GM18951 (cell line): ENCODE measurements around the gene SRP68.

Source experiments
- POLR2A ChIP-seq: IDR thresholded peaks from 4 replicates; pipeline ENCODE4 v1.6.1; 2011; ENCODE audit warnings: mild to moderate bottlenecking; ENCODE audit not compliant: insufficient read length, insufficient read depth; ENCODE audit errors: extremely low read depth
- in situ Hi-C: fragments of 300-500 bp; cut with MboI; formaldehyde crosslinking; loops from one replicate; pipeline ENCODE4 v1.12.0; 2022; ENCODE audit warnings: low sequenced_read_pairs, mixed read lengths, inconsistent platforms; ENCODE audit not compliant: unreplicated experiment

Gene SRP68

DNA sequence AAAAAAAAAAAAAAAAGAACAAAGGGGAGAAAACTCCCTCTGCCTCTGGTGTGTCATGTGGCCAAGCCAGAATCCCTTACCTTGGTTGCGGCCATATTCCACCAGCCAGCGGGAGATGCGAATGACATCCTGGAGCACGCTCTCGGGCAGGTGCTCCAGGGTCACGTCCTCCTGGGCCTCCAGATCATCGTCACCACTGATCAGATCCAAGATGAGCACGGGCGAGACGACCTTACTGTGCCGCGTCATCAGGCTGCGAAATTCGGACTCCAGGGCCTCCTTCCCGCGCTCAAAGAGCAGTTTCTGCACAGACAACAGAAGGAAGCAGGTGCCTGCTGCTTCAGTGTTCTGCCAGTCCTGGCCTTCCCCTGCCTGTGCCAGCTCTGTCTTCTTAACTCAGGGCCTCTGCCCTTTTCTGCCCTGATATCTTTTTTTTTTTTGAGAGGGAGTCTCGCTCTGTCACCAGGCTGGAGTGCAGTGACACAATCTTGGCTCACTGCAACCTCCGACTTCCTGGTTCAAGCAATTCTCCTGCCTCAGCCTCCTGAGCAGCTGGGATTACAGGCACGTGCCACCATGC lies 25.5 kb upstream of the SRP68 start:
- in situ Hi-C loops, result no loop called here
- TF ChIP-seq POLR2A, result no peak

- in situ Hi-C loops, result no loop called here
- no peak for TF ChIP-seq POLR2A
Measured at GRCh38 chr17:76095943-76096342, 23.6 kb upstream of the SRP68 start.

GRCh38 chr17:76094046-76094445 lies 21.7 kb upstream of the SRP68 start:
- TF ChIP-seq POLR2A, result no peak
- in situ Hi-C loops, result no loop called here

DNA sequence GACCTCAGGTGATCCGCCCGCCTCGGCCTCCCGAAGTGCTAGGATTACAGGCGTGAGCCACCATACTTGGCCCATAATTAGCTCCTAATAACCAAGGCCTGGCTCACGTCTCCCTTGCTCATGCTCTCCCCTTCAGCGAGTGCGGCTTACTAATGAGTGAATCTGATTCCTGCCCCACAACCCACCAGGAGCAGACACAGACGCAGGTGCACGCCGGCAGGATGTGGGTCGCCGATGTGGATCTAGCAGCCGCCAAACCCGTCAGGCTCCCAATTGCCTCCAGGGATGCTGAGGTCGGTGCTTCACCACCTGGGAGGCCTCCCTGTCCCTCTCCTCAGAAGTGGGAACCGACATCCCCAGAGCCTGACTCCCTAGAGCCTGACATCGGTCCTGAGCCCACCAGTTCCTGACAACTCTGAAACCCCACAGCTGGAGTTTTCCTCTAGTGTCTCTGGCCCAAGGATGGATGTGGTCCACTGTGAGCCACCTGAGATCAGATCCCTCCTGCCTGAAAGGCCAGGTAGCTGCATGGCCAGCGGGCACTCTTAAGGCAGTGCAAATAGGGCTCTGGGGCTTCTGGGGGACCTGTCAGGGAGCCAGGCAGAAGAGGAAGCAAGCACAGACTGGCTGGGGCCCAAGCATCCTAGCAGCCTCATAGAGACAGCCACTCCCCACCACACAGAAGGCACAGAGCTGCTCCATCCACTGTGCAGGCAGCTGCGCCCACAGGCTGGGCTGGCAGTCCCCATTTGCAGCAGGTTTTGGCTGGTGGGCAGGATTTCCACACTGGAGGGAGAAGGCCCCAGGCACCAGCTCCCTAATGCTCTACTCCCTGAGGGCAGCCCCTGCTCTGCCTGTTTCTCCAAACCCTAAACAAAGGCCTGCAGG lies 20.5 kb upstream of the SRP68 start:
- no peak for TF ChIP-seq POLR2A
- in situ Hi-C loops, result no loop called here

GRCh38 chr17:76091526-76092286 lies 19.4 kb upstream of the SRP68 start:
- in situ Hi-C loops, result no loop called here
- TF ChIP-seq POLR2A, result no peak

- no peak for TF ChIP-seq POLR2A
- in situ Hi-C loops, result no loop called here
Measured at GRCh38 chr17:76090517-76091129, 18.3 kb upstream of the SRP68 start.

DNA sequence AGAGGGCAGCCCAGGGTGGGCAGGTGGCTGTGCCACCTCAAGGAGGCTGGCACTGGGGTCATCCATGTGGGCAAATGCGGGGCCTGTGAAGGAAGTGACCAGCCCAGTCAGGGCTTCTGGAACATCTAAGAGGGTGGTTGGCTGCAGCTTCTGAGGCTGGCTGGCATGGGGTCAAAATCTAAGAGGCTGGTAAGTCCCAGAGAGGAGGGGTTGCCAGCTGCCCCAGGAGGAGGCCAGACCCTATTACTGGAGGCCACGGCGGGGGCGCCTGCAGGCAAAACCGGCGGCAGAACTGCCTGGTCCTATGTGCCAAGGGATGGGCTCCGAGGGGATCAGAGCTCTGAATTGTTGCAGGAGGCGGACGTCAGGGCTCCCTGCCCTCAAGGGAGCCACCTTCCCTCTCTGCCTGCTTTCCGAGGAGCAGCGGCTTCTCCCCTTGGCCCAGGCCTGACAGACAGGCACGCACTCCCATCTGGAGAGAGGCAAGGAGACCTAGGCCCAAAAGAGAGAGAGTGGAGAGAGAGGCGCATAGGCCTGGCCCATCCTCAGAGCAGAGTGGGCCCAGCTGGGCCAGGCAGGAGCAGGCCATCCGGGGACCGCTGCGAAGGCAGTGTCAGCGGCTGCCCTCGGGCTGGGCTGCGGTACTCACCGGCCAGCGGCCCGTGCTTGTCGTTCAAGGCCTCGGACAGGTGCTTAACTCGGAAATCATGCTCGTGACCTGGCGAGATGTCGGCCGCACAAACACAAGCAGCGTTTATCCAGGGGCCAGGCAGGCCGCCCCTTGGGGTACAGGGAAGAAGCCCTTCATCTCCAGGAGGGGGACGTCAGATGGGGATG lies 17.6 kb upstream of the SRP68 start:
- TF ChIP-seq POLR2A, result no peak
- in situ Hi-C loops, result no loop called here

DNA sequence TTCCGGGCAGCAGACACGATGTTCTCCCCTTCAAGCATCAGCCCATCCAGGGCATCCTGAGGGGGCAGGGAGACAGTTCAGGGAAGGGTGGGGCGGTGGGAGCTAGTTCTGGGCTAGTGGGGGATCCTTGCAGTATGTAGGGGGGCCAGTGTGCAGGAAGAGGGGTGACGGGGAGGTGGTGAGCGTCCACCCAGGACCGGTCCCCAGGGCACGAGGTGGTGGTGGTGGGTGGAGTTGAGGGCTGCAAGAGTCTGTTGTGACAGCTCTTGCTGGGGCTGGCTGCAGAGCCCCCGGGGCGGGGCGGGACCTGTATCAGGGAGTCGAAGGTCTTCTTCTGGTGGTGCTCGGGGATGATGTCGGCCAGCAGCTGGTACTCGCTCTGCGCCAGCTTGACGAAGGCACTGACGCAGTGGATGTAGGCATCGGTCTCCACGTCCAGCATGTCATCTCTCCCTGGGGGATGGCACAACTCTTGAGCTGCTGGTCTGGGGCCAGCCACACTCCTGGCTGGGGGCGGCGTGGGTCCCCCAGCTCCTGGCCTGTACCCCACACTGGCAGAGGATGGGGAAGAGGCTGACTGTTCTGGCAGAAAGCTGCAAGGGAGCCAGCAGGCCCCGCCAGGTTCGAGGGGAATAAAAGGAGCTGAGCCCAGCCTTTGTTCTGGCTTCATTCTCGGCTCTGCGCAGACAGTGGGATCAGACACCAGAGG lies 16.7 kb upstream of the SRP68 start:
- no peak for TF ChIP-seq POLR2A
- in situ Hi-C loops, result no loop called here

GRCh38 chr17:76088041-76088867 lies 15.9 kb upstream of the SRP68 start:
- TF ChIP-seq POLR2A, result no peak

GRCh38 chr17:76087531-76087930 lies 15.2 kb upstream of the SRP68 start:
- in situ Hi-C loops, result no loop called here
- no peak for TF ChIP-seq POLR2A

More at GRCh38 chr17:76088041-76088867, 15.9 kb upstream of the SRP68 start:
- in situ Hi-C loops, result no loop called here

- TF ChIP-seq POLR2A, result no peak
Measured at GRCh38 chr17:76086384-76086783, 14.1 kb upstream of the SRP68 start.

DNA sequence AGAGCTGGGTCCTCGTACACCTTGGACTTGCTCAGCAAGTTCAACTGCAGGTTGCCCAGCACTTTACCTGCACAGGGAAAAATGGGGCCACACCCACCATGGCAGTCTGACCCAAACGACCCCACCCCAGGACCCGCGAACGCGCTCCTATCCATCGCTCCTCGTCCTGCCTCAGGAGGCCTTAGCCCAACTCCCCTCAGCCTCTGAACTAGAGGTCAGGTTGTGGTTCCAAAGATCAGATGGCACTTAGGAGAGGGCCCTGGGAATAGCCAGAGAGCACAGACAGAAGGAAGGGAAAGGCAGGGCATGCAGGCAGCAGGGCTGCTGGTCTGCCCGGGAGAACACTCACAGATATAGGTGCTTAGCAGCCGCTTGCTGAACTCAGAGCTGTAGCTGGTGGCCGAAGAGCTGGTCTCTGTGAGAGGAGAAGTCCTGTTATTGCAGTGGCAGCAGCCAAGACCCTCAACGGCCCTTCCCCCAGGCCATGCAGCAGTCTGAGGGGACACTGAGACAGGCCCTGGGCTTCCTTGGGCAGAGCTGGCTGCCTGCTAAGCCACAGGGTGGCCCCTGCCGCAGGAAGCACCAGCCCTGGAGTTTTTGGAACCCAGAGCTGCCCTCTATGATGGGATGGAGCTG lies 13.5 kb upstream of the SRP68 start:
- in situ Hi-C loops, result no loop called here
- TF ChIP-seq POLR2A, result no peak

More at GRCh38 chr17:76086384-76086783, 14.1 kb upstream of the SRP68 start:
- in situ Hi-C loops, result no loop called here
